Tibial artery (tissue), 4 donors: ENCODE results near the gene LRRC27.

Source experiments
- DNase-seq, 2 donors: peaks; one replicate each; pipeline ENCODE4 v3.0.0-alpha.2; 2019
- H3K27ac ChIP-seq, 2 donors: fragments of 200-600 bp; sonication (generic) in 1 of 2; 1 replicate in 1 of 2; 2 replicates in 1 of 2; pipeline ENCODE4 v1.5.1; 2018 to 2019; ENCODE audit warnings: mild to moderate bottlenecking in 1 of 2
- H3K27me3 ChIP-seq, 2 donors: fragments of 200-600 bp; sonication (generic) in 1 of 2; one replicate each; pipeline versions ENCODE4 v1.5.1 to v1.6.0; 2016 to 2019
- H3K36me3 ChIP-seq, 3 donors: fragments of 200-600 bp; sonication (generic) in 2 of 3; one replicate each; pipeline ENCODE4 v1.5.1; 2016 to 2019; ENCODE audit warnings: mild to moderate bottlenecking in 2 of 3
- H3K4me1 ChIP-seq, 4 donors: fragments of 200-600 bp; sonication (generic) in 2 of 4; 1 replicate in 3 of 4; 2 replicates in 1 of 4; pipeline ENCODE4 v1.5.1; 2016 to 2019
- H3K4me3 ChIP-seq, 2 donors: fragments of 200-600 bp; sonication (generic) in 1 of 2; 1 replicate in 1 of 2; 2 replicates in 1 of 2; pipeline ENCODE4 v1.5.1; 2018 to 2019; ENCODE audit warnings: mild to moderate bottlenecking in 2 of 2
- H3K9me3 ChIP-seq, 3 donors: fragments of 200-600 bp; sonication (generic) in 1 of 3; one replicate each; pipeline ENCODE4 v1.5.1; 2016 to 2019
- CTCF ChIP-seq, 2 experiments: fragments of 200-600 bp in 1 of 2; fragments of 450-650 bp in 1 of 2; IDR thresholded peaks; one replicate each; pipeline ENCODE4 v1.5.1; 2017 to 2019; ENCODE audit warnings: antibody characterized with exemption in 2 of 2, mild to moderate bottlenecking in 1 of 2, moderate library complexity in 1 of 2
- intact Hi-C: fragments of 100-400 bp; cut with DNase I; formaldehyde crosslinking; loops from one replicate; pipeline ENCODE4 v1.15.0; 2023; ENCODE audit warnings: low total_unique reads

LRRC27 gene

GRCh38 chr10:132405463-132405991, 73.5 kb downstream of the LRRC27 start:
- no peak for TF ChIP-seq CTCF (IDR thresholded peaks at IDR 0.05)
- Histone ChIP-seq H3K36me3 (peaks cover 14 to 34% (median 25%) of the 10 kb centered on the region in 3 donors), H3K9me3 (no peaks in the 10 kb centered on the region), H3K27ac (no peak overlapping the region), H3K4me1 (peaks cover 0 to 36% (median 5%) of the 10 kb centered on the region in 4 donors), H3K4me3 (no peak overlapping the region), H3K27me3 (no peaks in the 10 kb centered on the region)
- intact Hi-C loops, result no loop called here
- no peak for DNase-seq

DNA sequence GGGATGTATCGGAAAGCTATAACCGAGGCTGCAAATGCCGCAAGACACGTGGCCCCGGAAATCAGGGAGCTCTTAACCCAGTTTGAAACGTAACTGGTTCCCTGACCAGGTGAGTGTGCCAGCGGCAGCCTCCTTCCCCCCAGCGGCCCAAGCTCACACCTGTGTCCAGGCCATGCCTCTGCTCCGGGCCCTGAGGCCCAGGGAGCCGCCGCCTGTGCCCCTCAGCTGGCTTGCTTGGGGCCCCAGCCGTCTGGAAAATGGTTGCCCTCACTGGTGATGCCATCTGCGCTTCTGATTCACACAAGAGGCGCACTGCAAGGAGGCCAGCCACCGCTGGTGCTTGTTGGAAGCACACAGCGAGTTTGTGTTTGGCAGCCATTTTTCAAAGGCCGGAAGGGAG, 74.2 kb downstream of the LRRC27 start:
- Histone ChIP-seq H3K4me1 (peaks cover 0 to 38% (median 7%) of the 10 kb centered on the region in 4 donors), H3K27ac (no peak overlapping the region), H3K4me3 (no peak overlapping the region), H3K36me3 (peaks cover 14 to 34% (median 25%) of the 10 kb centered on the region in 3 donors), H3K27me3 (no peaks in the 10 kb centered on the region), H3K9me3 (no peaks in the 10 kb centered on the region)
- no peak for TF ChIP-seq CTCF (IDR thresholded peaks at IDR 0.05)
- no peak for DNase-seq
- intact Hi-C loops, result no loop called here

DNA sequence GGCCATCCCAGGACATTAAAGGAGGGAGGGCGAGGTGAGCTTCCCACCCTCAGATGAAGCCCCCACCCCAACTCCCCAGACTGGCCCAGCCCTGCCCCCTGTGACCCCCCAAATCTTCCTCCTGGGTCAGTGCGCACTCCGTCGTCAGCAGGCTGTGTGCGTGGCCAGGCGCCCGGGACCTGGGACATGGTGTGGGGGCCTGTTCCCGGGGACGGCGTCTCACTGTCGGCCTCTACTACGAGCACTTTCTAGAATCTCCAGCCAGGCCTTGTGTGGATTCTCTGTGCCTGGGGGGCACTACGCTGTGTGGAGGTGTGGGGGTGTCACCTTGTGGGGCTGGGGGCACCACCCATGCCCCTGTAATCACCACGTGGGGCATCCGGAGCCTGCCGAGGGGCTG, 74.8 kb downstream of the LRRC27 start:
- H3K27me3 ChIP-seq, result no peaks in the 10 kb centered on the region
- no peak overlapping the region for H3K27ac ChIP-seq
- peaks cover 14 to 34% (median 25%) of the 10 kb centered on the region in 3 donors for H3K36me3 ChIP-seq
- no peak overlapping the region for H3K4me3 ChIP-seq
- TF ChIP-seq CTCF (IDR thresholded peaks at IDR 0.05), result no peak
- H3K9me3 ChIP-seq, result no peaks in the 10 kb centered on the region
- DNase-seq, result no peak
- peaks cover 0 to 39% (median 10%) of the 10 kb centered on the region in 4 donors for H3K4me1 ChIP-seq
- intact Hi-C loops, result no loop called here

DNA sequence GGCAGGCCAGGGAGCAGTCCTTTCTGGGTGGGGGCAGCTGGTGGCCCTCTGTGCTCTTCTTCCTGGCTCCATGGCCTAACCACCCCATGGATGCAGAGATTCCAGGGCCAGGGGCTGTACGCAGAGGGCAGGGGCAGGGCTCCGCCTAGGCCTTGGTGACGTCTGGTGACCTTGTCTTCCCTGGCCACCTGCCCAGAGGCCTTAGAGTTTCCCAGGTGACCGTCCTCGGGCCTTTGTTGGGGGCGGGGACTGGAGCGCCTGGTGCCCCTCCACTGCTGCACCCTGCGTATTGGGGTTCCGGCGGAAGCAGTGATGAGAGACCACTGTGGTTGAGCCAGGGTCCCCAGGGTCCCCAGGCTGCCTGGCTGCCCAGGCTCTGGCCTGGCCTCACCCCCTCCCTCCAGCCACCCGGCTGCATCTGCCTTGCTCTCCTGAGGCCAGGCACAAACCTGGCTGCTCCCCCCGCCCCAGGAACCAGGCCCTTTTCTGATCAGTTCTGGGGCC, 75.3 kb downstream of the LRRC27 start:
- H3K9me3 ChIP-seq, result no peaks in the 10 kb centered on the region
- H3K4me3 ChIP-seq, result no peak overlapping the region
- H3K27ac ChIP-seq, result peak overlapping the region; percentile 28 to 38
- H3K4me1 ChIP-seq, result peaks cover 0 to 44% (median 13%) of the 10 kb centered on the region in 4 donors
- intact Hi-C loops, result no loop called here
- no peaks in the 10 kb centered on the region for H3K27me3 ChIP-seq
- TF ChIP-seq CTCF (IDR thresholded peaks at IDR 0.05), result no peak
- no peak for DNase-seq
- peaks cover 14 to 34% (median 25%) of the 10 kb centered on the region in 3 donors for H3K36me3 ChIP-seq

DNA sequence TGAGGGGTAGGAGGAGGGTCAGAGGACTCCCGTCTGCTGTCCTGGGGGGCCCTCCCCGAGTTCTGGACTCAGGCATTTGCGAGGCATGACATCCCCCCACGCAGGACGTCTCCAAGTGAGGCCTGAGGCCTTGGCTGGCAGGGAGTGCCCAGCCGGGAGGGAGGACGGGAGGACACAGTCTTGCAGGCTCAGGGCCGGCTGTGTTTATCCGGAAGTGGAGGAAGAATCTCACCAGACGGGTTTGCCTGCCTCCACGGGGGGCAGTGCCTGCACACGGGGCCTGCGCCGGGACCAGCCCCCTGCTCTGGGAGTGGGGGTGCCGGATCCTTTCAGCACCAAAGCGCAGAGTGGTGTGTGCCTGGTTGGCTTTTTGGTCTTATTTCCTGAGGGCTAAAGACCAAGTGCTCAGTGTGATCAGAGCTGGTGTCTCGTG, 75.9 kb downstream of the LRRC27 start:
- no peak for TF ChIP-seq CTCF (IDR thresholded peaks at IDR 0.05)
- H3K9me3 ChIP-seq, result no peaks in the 10 kb centered on the region
- DNase-seq, result no peak
- peak overlapping the region; percentile 28 to 38 for H3K27ac ChIP-seq
- peak overlapping the region in 1 of 2 donors; percentile 11 for H3K4me3 ChIP-seq
- intact Hi-C loops, result no loop called here
- no peaks in the 10 kb centered on the region for H3K27me3 ChIP-seq
- peaks cover 14 to 34% (median 25%) of the 10 kb centered on the region in 3 donors for H3K36me3 ChIP-seq
- H3K4me1 ChIP-seq, result peaks cover 0 to 50% (median 14%) of the 10 kb centered on the region in 4 donors
